Retinal pigment epithelial cell (primary cell): Measurements from ENCODE around the gene FGF23.
"Not testable (repeated sequence)": the region's sequence is repeated elsewhere in the genome, so short reads cannot be mapped to it uniquely, and the experiment has no call there.

Experiments used
- DNase-seq: peaks from one replicate; pipeline ENCODE4 v3.0.0-alpha.2; 2010; ENCODE audit warnings: low read depth
- H3K4me3 ChIP-seq: 2 replicates; pipeline ENCODE4 v1.5.1; 2011; ENCODE audit warnings: mild to moderate bottlenecking, low read length, control low read depth, moderate library complexity
- CTCF ChIP-seq: conservative IDR thresholded peaks from 2 replicates; pipeline ENCODE4 v1.5.1; 2011; ENCODE audit warnings: low read depth, low read length, control low read depth, inconsistent platforms

FGF23 gene

GRCh38 chr12:4417936-4418335 is 38.4 kb upstream of the FGF23 start:
- DNase-seq: no peak
- H3K4me3 ChIP-seq: no peak overlapping the region
- TF ChIP-seq CTCF: no peak

- no peak for DNase-seq
- no peak overlapping the region for H3K4me3 ChIP-seq
- TF ChIP-seq CTCF: no peak
Measured at GRCh38 chr12:4417455-4417854, 37.9 kb upstream of the FGF23 start.

- DNase-seq: no peak
- TF ChIP-seq CTCF: no peak
- H3K4me3 ChIP-seq: no peak overlapping the region
Measured at GRCh38 chr12:4416276-4416675, 36.8 kb upstream of the FGF23 start.

GRCh38 chr12:4412465-4412864 is 33.0 kb upstream of the FGF23 start:
- H3K4me3 ChIP-seq: no peak overlapping the region
- DNase-seq: no peak
- no peak for TF ChIP-seq CTCF

- no peak overlapping the region for H3K4me3 ChIP-seq
- no peak for TF ChIP-seq CTCF
- DNase-seq: no peak
Measured at GRCh38 chr12:4412056-4412455, 32.5 kb upstream of the FGF23 start.

GRCh38 chr12:4407136-4407535 is 27.6 kb upstream of the FGF23 start:
- H3K4me3 ChIP-seq: no peak overlapping the region
- TF ChIP-seq CTCF: no peak
- no peak for DNase-seq

GRCh38 chr12:4404877-4405637 is 25.5 kb upstream of the FGF23 start:
- H3K4me3 ChIP-seq, DNase-seq: not testable (repeated sequence)

GRCh38 chr12:4402996-4403395 is 23.5 kb upstream of the FGF23 start:
- H3K4me3 ChIP-seq: no peak overlapping the region
- no peak for DNase-seq
- no peak for TF ChIP-seq CTCF
